Left forelimb (tissue), 1 donor: ENCODE data around the gene AMH.
A peak's percentile ranks its signal among the peaks of the same experiment; 100 is the strongest.

ENCODE experiments used
- DNase-seq: peaks from one replicate; pipeline ENCODE4 v3.0.0-alpha.2; 2018; ENCODE audit warnings: low spot score

The AMH gene

DNA sequence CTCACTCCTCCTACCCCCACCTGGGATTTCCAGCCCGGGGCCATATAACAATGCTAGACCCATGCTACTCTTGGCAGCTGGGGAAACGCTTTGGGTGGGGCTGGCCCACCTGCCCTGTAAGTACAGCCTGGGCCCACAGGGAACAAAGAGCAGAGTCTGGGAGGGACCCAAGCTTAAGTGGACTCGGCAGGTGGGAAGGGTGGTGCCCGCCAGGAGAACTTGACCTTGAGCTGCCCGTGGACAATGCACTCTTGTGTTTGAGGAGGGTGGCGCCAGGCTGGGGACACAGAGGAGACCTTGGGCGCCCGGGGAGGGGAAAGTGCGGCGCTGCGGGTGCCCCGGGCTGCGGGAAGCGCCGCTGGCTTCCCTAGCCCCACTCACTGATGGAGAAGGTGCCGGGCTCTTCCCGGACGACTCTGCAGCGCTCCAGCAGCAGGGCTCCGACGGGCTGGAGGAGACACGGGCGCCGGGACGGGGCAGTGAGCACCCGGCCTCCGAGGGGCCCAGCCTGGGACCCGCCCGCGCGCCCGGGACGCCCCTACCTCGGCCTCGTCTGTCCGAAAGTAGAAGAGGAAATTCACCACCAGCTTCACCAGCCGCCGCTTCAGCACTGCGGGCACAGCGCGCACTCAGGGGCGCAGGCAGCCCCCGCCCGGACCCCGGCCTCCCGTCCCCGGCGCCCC, 13.6 kb upstream of the AMH start:
- DNase-seq: no peak

- no peak for DNase-seq
These were observed 13.1 kb upstream of the AMH start for GRCh38 chr19:2236064-2236313.

GRCh38 chr19:2236314-2237050, 12.6 kb upstream of the AMH start, which contains the start of the genes PLEKHJ1 and SF3A2:
Gene PLEKHJ1, minus strand, starts transcription at chr19:2236329. Its CDS starts 81 bp downstream, at chr19:2236248.
Gene SF3A2, plus strand, starts transcription at chr19:2236824. Its CDS starts 6,595 bp downstream, at chr19:2243419.
- peak; percentile 100 for DNase-seq

GRCh38 chr19:2237051-2237868, 11.9 kb upstream of the AMH start:
- no peak for DNase-seq

- DNase-seq: no peak
These were observed 11.3 kb upstream of the AMH start for GRCh38 chr19:2237869-2238153.

DNA sequence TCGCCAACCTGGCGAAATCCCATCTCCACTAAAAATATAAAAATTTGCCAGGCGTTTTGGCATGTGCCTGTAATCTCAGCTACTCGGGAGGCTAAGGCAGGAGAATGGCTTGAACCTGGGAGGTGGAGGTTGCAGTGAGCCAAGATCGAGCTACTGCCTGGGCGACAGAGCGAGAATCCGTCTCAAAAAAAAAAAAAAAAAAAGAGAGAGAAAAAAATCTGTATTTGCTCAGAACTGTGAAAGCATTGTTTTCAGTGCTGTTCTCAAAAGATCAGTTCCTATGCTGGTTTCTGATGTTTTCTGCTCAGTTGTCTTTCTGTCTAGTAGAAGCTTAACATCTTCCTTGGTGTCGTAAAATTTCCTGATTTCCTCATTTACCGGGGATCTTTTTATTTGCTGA, 9.9 kb upstream of the AMH start:
- DNase-seq: no peak

- DNase-seq: no peak
These were observed 9.1 kb upstream of the AMH start for GRCh38 chr19:2239771-2240770.

DNA sequence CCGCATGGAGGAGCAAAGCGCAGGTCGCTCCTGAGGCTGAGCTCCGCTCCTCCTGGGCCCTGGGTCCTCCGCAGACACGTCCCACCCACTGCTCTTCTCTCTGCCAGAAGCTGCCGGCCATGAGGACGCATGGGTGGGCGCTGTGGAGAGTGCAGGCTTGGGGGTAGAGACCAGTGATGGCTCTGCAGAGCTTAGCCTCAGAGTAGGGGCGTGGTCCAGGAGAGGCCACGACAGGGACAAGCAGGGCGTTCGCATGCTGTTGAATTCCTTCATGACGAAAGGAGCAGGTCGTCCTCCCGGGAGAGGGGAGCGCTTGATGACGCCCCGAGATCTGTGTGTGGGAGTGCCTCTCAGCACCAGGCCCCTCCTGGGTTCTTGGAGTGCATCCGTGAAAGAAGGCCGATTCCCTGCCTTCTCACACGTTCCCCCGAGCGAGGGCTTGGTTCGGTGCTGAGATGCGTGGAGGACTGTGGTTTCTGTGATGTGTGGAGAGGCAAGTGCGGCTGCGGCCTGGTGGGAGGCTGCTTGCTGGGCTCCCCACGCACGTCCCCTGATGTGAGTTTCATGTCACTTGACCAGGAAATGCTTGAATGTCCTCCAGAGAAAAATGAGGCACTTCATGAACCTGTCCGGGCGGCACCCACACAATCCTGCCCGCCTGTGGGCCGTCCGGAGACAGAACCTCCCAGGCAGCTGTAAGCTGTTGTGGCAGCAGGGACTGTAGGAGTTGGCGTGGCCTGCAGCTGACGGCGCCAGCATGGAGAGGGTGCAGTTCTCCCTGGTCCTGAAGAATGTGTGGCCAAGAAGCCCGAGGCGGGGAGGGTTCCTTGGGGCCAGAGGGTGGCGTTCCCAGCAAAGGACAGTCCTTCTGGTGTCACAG, 8.0 kb upstream of the AMH start:
- DNase-seq: no peak

- no peak for DNase-seq
These were observed 7.0 kb upstream of the AMH start for GRCh38 chr19:2242092-2242537.

DNA sequence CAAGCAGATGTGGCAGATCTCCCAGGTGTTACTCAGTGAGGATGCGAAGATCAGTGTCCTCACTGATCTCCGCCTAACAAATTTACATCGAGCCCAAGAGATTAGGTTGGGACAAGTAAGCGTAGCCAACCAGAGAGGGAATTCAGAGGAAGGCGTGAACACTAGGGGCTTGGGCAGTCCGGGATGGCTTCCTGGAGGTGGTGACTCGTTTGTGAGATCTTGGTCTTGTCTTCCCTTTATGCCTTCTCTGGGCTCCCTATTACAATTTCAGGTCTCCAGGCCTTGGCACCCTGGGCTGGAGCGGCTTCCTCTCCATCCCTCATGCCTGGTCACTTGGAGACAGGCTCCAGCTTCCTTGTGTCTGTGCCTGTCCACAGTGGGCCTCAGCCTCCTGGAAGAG, 6.3 kb upstream of the AMH start:
- no peak for DNase-seq

DNA sequence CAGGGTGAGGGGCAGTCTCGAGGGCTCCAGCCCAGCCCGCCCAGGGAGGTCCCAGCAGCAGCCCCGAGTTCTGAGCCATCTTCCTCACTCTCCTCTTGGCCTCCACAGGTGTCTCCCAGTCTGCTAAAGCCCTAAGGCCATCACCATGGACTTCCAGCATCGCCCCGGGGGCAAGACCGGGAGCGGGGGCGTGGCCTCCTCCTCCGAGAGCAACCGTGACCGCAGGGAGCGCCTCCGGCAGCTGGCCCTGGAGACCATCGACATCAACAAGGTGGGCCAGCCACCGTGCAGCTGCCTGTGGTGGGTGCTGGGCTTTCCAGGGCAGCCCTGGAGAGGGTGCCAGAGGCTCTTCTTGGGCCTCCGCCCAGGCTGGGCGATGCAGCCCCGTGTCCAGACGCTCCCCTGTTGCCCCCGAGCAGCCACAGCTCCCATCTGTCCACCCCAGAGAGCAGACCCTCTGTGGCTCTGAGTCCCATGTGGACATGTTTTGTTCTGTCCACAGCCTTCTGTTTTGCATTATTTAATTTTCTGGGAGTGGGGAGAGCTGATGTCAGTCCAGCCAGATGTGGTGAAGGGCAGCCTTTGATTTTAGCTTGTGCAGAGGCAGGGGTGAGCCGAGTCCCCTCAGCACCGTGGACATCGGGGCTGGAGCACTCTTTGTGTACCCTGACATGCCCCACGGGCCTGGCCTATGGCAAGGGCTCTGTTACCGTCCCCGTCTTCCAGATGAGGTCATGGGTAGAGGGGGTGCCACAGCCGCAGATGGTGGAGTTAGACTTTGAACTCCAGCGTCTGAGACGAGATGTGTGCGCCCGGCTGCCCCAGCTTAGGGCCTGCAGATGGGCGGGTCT, 5.6 kb upstream of the AMH start:
- no peak for DNase-seq

DNA sequence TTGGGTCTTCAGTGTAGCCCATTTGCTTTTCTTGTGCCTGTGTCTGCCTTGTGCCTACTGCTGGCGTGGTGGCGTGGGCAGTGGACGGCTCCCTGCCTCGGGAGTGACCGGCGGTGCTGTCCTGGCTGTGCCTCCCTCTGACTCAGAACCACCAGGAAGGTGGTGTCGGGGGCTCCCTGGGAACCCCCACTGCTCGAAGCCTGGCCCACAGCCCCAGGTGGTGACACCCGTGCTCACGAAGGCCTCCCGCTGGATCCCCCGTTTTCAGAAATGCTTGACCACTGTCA, 5.1 kb upstream of the AMH start:
- no peak for DNase-seq

DNA sequence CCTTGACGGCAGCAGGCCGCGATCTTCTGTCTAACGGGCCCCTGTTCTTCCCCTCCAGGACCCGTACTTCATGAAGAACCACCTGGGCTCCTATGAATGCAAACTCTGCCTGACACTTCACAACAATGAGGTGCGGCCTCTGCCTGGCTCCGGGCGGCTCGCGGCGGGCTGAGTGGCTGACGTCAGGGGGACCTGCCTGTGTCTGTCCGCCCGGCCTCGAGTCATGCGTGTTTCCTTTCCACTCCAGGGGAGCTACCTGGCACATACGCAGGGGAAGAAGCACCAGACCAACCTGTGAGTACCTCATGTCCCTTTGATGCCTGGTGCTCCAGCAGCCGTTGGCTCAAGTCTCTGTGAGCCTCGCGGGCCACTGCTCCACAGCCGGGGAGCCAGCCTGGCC, 4.6 kb upstream of the AMH start:
- DNase-seq: no peak

GRCh38 chr19:2245273-2245672, 3.9 kb upstream of the AMH start:
- no peak for DNase-seq

GRCh38 chr19:2246014-2246620, 3.0 kb upstream of the AMH start:
- DNase-seq: no peak

DNA sequence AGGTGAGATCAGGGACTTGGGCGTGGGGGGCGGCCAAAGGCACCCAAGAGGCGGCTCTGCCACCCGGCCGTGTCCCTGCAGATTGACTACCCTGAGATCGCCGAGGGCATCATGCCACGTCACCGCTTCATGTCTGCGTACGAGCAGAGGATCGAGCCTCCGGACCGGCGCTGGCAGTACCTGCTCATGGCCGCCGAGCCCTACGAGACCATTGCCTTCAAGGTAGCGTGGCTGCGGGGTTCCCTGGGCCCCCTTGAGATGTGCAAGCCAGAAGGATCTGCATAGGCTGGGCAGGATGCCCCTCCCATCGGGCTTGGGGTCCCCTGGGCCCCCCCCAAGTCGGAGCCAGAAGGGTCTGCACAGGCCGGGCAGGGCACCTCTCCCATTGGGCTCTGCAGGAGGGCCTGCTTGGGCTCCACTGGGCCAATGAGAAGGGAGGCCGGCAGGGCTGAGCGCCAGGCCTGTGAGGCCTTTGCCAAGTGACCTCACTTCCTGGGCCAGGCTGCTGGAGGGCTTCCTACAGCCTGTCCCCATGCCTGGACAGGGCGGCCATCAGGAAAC, 2.2 kb upstream of the AMH start:
- no peak for DNase-seq

- DNase-seq: no peak
These were observed 1.6 kb upstream of the AMH start for GRCh38 chr19:2247433-2248101.

DNA sequence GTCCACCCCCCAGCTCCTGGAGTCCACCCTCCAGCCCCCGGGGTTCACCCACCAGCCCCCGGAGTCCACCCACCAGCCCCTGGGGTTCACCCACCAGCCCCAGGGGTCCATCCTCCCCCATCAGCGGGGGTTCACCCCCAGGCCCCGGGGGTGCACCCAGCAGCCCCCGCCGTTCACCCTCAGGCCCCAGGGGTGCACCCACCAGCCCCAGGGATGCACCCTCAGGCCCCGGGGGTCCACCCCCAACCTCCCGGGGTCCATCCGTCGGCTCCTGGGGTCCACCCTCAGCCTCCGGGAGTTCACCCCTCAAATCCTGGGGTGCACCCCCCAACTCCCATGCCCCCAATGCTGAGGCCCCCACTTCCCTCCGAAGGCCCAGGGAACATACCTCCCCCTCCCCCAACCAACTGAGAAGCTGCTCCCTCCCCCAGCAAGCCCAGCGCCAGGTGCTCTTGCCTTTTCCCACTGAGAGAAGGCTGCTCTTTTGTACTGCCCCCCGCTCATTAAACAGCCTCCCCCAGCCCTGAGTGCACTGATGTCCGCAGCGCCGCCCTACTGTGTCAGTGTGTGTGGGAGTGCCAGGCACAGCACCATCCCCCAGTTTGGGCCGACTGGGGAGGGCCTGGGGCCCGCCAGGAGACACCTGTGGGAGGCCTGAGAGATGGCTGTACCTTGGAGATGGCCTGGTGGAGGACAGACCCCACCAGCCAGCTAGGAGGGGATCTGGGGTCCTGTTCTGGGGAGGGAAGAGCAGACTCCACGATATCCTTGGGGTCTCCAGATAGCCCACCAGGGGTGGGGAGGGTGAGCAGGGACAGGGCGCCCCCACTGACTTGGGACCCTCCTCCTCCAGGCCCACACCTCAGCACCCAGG, 750 bp upstream of the AMH start:
- DNase-seq: no peak
